HG03159 (cell line): ENCODE results near the gene C19orf47.
"Not testable (repeated sequence)": the region's sequence is repeated elsewhere in the genome, so short reads cannot be mapped to it uniquely, and the experiment has no call there.

ENCODE experiments used
- ATAC-seq: cut with Tn5 transposase; IDR thresholded peaks from one replicate; pipeline ENCODE4 v1.9.1; 2021; ENCODE audit warnings: mild to moderate bottlenecking, moderate library complexity; ENCODE audit not compliant: unreplicated experiment

Gene C19orf47

DNA sequence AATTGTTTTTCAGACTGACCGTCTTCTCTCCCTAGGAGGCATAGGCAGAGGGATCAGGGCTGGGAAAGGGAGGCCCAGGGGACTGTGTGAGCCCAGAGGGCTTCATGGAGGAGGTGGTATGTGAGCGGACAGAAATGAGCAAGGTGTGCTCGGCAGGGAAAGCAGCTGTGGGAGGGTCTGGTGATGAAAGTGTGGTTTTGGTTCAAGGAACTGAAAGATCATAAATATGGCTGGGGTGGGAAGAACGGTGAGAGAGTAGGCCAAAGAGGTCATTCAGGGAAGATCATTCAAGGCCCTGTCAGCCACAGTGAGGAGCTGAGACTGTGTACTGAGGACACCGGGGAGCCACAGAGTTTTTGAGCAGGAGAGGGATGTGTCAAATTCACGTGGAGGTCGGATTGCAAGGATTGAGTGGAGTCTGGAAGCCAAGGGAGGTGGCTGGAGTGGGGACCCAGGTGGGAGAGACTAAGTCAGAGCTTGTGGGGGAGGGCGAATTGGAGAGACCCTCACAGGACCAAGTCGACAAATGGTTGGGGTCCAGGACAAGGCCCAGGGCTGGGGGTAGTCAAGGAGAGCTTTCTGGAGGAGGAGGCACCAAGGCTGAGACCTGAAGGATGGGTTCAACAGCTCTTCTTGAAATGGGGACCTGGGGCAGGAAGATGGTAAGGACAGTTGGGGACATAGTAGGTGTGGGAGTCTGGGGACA, 7.9 kb upstream of the C19orf47 start:
- no peak for ATAC-seq

DNA sequence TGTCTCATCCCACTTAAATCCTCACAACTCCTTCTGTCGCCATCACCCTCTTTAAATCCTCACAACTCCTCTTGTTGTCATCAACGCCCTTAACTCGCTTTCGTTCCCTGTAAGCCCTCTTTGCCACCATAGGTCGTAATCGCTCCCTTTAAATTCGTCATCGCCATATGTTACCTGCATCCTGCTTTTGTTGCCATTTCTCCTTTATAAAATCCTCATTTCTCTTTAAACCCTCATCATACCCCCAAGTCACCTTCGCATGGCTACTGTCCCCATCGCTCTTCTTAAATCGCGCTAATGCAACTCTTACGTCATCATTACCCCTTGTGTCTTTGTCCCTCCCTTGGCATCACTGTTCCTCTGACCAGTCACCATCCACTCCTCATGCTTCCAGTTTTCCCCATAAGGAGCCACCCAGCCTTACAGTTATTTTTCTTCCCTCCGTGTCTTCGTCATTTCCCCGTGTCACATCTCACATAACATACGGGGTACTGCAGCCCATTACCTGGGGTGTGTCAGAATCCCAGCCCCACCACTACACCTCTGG, 837 bp upstream of the C19orf47 start:
- ATAC-seq, result no peak

DNA sequence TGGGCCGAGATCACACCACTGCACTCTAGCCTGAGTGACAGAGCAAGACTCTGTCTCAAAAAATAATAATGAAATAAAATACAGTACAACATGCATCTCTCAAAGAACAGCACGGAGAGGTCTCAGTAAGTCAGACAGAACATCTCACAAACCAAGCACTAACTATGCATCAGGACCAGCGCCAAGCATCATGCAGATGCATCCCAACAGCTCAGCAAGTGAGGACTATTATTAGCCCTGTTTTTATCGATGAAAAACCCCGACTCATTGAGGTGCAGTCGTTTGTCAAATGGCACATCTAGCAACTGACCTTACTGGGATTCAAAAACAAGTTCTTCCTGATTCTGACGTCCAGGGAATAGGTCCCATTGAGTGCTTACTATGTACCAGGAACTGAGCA, 3.8 kb downstream of the C19orf47 start:
- ATAC-seq, result no peak

DNA sequence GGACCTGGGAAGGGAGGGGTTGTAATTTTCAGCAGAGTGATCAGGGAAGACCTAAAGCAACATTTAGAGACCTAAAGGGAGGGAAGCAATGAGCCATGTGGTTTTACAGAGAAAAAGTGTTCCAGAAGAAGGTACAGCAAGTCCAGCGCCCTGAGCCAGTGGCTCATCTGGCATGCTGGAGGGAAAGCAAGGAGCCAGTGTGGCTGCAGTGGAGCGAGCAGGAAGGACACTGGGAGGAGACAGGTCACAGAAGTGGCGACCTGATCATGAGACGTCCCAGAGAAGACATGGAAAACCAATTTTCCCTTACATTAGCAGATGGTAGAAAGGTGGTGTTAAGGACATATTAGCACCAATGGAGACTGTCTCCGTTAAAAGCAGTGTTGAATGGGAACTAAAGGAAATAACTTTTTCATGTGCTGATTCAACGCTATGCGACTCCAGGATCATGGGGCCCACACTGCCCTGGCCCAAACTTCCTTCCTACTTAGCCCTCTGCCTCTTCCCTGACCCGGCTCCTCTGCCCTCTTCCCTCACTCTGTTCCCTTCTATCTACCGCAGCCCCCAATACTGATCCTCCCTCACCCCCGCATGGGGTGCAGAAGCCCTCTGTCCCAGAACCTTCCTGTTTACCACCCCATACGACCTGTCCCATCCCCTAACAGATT, 5.4 kb downstream of the C19orf47 start:
- no peak for ATAC-seq

DNA sequence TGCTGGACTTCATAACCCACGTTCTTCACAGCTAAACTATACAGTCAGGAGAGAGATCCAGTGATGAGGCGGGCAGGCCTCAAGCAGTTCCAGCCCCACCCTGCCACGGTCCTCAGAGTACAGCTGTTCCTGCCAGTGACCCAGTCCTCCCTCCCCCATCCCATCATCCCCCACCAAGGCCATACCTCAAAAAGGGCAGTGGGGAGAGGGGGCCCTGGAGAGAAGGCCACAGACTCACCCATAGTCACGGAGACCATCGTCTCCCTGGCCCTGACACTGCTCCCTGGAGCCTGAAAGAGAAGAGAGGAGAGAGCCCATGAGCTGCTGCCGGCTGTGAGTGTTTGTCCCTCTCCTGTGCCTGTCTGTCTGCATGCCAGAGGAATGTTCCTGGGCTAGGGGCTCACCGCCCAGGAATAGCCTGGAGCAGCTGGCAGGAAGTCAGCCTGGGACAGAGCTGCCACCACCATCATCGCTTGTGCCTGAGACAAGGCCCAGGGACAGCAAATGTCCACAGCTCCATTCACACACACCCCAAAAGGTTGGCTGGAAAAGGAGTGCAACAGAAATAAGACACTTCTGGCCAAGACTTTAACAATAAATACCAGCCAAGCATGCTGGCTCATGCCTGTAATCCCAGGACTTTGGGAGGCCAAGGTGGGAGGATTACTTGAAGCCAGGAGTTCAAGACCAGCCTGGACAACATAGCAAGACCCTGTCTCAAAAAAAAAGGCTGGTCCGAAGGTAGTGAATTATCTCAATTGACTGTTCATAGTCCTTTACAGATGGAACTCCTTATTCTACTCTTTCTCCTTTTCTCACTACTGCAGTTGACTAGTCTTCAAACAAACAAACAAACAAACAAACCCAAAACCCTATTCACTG, 6.4 kb downstream of the C19orf47 start:
- no peak for ATAC-seq

DNA sequence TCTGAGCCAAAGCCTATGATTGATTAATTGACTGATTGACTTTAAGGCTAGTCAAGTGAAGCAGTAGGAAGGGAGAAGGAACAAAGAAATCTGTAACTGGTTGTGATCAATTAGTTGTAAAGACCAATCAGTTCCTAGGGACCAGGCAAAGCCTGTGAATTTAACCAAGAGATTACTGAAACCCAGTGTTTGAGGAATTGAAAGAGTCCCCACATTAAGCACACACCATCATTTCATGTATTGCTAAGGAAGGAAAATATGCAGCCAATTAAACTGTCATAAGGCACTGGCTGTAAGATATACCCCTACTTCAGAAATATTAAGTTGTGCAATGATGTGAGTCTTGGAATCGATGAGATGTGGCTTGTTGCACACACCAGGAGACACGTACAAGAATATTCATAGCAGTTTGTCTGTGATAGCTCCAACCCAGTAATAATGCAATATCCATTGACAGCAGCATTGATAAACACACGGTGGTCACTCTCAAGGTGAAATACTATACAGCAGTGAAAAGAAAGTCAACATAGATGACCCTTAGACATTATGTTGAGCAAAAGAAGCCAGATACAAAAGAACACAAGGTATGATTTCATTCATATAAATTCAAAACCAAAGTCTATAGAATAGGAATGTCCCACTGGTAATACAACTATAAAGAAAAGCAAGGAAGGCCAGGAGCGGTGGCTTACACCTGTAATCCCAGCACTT, 9.0 kb downstream of the C19orf47 start:
- ATAC-seq, result no peak

DNA sequence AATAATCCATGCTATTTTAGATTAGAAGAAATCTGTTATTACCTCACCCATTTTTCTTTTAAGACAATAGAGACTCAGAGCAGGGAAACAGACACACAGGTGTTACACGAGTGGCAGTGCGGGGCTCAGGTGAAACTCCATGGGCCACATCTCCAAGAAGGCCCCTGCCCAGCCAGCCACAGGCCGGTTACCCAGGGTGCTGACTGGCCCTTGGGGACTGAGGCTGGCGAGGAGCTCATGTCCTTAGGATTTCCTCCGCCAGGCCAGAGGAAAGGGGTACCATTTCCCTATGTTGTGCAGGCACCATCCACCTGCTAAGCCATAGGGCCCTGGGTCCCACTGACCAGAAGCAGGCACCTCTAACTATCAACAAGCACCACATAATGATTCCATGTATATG, 10.6 kb downstream of the C19orf47 start:
- ATAC-seq, result no peak

DNA sequence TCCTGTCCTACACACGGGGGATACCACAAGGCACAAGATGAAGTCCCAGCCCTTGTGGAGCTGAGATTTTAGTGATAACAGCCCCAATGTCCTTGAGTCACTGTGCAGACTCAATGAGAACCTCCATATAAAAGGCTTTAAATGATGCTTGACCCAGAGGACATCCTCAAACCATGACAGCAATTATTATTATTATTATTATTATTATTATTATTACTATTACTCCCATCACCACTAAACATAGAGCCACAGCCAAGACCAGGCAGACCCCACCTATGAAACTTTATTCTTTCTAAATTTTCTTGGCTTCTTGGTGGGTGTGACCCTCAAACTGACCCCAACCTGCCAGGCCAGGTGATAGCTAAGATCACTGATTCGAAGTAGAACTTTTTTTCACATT, 11.1 kb downstream of the C19orf47 start:
- no peak for ATAC-seq

DNA sequence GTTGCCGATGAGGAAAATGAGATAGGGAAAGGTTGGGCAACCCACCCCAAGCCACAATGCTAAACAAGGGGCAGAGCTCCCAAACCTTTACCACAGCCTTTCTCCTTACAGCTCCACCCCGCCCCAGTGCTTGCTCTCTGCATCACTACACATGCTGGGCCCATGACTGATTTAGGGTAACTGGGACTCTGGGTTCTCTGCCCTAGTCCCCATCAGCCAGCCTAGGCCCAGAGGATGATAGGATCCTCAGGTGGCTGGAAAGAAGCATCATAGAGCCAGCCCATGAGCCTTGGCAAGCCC, 11.6 kb downstream of the C19orf47 start:
- no peak for ATAC-seq

DNA sequence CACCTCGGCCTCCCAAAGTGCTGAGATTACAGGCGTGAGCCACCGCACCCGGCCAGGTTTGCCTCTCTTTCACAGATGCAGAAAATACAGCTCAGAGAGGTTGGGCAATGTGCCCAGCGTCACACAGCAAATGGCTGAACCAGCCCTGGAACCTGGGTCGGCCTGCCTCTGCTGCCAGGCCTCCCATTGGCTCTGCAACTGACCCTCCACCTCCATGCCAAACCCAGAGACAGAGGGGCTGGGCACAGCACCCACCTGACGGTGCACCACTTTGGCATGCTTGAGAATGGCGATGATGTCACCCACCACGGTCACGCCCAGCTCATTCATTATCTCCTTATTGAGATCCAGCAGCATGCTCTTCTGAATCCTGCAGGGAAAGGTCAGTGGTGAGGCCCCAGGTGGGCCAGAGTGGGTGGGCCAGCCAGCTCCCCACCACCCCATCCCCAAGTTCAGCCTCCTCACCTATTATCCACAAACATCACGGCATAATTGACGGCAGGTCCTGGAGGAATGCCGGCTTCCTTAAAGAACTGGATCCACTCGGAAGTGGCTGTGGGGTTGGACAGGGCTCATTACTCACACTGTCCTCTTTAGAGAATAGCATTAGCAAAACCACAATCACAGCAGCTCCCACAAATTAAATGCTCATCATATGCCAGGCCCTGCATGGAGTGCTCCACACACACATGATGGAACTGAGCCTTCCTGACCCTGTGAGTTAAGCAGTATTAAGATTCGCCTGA, 12.2 kb downstream of the C19orf47 start:
- ATAC-seq, result no peak

DNA sequence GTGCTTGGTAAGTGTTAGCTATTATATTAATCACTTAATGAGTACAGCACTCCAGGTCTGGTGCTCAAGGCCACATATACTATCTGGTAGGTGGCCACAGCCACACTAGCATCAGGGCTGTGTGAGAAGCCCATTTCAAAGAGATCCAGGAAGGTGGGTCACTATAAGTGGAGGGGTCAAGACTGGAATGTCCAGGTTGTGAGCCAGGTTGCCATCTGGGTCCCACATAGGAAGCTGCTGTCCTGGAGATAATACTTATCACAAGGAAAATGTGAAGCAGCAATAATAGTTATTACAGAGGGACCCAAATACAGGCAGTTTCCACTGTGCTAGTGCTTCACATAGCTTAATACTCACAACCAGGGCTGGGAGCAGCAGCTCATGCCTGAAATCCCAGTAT, 13.1 kb downstream of the C19orf47 start:
- ATAC-seq, result no peak

DNA sequence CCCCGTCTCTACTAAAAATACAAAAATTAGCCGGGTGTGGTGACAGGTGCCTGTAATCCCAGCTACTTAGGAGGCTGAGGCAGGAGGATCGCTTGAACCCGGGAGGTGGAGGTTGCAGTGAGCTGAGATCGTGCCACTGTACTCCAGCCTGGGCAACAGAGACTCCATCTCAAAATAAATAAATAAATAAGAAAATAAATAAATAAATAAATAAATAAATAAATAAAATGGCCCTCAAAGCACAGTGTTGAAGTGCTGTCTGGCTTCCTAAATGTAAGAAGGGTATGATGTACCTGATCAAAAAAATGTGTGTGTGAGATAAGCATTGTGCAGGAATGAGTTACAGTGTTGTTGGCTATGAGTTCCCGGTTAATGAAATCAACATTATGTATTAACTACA, 15.1 kb downstream of the C19orf47 start:
- not testable (repeated sequence) for ATAC-seq

DNA sequence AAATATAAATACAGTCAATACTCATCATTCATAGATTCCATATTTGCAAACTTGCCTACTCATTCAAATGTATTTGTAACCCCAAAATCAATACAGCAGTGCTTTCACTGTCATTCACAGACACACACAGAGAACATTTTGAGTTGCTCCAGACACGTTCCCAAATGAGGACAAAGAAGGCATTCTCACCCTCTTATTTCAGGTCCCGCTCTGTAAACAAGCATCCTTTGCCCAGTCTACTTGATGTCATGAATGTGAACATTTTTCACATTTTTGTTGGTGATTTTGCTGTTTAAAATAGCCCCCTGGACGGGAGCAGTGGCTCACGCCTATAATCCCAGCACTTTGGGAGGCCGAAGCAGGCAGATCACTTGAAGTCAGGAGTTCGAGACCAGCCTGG, 15.5 kb downstream of the C19orf47 start:
- no peak for ATAC-seq

DNA sequence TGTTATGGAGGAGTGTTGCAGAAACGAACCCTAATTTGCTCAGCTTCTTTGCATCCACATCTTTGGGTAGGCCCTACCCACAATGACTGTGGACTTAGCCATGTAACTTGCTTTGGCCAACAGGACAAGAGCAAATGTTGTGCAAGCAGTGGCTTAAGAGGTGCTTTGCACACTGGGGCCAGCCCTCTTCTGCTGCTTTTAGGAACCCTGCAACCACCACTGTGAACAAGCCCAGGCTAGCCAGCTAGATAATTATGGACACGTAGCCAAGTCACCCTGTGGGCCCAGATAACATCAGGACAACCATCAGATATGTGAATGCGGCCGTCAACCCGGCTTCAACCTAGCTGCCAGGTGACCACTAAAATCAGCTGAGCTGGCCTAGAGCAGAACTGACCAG, 17.1 kb downstream of the C19orf47 start:
- no peak for ATAC-seq

DNA sequence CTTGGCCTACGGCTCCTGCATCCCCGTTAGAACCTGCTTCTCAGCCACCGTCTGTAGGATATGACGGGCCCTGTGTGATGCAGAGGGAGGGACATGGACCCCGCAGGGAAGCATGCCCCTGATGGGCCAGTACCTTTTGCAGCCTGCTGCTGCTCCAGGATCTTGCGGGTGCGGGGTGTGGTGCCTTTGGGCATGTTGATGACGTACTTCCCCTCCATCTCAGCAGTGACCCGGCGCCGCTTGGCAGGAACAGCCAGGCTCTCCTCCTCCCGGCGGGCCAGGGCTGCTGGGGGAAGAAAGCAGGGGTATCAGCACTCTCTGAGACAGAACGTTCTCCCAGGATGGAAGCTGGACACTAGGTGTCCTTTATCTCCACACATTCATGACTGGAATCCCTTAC, 22.0 kb downstream of the C19orf47 start:
- no peak for ATAC-seq

DNA sequence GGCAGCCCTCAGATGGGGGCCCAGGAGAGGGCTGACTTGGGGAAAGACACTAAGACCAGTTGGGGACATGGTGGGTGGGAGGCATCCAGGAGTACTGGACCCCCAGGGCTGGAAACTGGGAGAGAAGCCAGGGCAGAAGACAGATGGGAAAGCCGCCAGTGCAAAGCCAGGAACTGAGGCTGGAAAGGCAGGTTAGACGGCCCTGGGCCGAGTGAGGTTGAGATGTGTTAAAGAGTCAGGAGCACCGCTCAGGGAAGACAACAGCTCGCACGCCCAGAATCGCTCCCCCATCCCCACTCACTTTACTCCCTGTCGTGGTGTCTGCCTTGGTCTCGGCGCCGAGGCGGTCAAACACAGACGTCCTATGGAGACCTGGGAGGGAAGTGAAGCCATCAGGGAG, 24.5 kb downstream of the C19orf47 start:
- ATAC-seq, result no peak

DNA sequence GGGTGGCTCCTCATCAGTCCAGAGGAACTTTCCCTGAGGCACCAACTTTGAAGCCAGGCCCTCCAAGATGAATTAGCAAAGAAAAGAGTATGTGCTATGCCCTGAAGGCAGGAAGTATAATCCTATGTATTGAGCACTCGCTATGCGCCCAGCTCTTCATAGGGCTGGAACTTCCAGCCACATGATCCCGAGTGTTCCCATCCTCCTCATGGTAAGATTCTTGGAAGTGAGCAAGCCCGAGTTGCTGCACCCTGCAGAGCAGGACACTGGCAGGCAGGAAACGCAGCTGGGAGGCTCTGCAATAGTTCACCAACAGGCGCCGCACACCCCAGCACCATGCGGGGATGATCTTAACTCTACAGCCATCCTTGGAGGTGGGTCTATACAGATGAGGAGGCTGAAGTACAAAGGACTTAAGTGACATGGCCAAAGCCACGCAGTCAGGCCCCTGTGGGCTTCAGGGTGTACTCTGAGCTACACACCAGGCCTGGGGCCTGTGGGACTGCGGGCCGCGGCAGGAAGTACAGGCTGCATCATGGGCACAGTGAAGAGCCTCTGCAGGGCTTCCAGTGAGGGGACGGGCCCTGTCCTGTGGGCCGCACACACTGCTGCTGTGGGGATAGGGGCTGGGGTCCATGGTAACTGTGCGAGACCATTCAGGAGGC, 25.1 kb downstream of the C19orf47 start:
- no peak for ATAC-seq

DNA sequence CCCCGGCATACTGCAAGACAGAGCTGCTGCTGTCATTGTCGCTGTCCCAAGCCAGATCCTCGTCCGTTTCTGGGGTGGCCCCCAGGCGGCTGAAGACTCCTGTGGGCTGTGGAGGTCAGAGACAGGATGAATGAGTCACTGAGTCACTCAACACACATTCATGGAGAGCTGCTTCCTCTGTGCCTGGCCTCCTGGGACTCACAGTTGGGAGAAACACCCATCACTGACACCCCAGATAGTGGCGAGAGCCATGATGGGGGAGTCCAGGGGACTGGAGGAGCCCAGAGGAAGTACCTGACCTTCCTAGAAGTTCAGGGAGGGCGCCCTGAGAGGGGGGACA, 26.0 kb downstream of the C19orf47 start:
- ATAC-seq, result no peak

DNA sequence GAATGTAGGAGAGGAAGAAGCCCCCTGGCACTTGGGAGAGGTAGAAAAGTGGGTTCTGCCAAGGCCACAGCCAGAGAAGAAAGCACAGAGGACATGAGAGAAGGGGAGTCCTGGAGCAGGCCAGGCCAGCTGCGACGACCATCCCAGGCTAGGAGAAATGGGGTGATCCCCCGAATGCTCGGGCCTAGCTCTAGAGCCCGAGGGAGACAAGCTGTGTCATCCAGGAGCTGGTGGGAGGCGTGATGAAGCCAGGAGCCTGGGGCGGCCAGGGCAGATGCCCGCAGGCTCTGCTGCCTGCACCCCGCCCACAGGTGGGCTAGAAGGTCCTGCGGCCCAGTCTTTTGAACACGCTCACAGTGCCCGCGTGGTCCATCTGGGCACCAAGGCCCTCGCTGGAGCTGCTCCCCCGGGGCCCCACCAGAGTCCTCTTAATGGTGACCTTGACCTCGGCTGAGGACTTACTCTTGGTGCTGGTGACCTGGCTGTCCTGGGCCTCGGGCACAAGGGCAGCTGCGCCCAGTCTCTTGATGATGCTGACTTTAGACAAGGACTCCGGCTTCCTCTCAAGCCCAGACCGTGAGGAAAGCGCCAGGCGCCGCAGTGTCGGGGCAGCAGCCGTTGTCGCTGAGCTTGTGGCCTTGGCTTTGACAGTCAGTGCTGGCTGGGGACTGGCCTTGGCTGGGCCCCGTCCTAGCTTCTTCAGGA, 26.5 kb downstream of the C19orf47 start:
- no peak for ATAC-seq
